Hepatocyte (in vitro differentiated cells): ENCODE measurements around the gene S1PR2.

Experiments
- EZH2 ChIP-seq: fragments of 200-600 bp; sonication (generic); IDR thresholded peaks from 2 replicates; pipeline ENCODE4 v1.6.1; 2016; ENCODE audit warnings: antibody characterized with exemption, mild to moderate bottlenecking, borderline replicate concordance
- EZH2phosphoT487 ChIP-seq: fragments of 200-600 bp; sonication (generic); IDR thresholded peaks from one replicate; pipeline ENCODE4 v1.6.1; 2018; ENCODE audit warnings: antibody characterized with exemption, mild to moderate bottlenecking, low read depth, moderate library complexity; ENCODE audit not compliant: unreplicated experiment, severe bottlenecking
- TF ChIP-seq, protein P1 (sequence below): fragments of 200-600 bp; sonication (generic); IDR thresholded peaks from 2 replicates; pipeline ENCODE4 v1.5.1; 2016; ENCODE audit warnings: antibody characterized with exemption, mild to moderate bottlenecking; ENCODE audit not compliant: poor library complexity

DNA sequence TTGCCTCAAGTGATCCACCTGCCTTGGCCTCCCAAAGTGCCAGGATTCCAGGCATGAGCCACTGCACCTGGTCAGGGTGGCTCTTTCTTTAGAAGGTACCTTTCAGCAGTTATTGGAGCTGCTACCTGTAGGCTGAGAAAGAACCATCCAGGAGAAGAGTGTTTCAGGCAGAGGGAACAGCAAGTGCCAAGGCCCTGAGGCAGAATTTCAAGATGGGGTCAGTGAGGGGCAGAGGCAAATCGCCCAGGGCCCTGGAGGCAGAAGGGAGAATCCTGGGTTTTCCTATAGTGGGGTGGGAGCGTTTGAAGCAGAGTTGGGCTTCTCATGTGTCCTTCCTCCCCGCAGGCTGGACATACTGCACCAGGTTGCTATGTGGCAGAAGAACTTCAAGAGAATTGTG is 23.1 kb upstream of the S1PR2 start:
- TF ChIP-seq, protein P1, sequence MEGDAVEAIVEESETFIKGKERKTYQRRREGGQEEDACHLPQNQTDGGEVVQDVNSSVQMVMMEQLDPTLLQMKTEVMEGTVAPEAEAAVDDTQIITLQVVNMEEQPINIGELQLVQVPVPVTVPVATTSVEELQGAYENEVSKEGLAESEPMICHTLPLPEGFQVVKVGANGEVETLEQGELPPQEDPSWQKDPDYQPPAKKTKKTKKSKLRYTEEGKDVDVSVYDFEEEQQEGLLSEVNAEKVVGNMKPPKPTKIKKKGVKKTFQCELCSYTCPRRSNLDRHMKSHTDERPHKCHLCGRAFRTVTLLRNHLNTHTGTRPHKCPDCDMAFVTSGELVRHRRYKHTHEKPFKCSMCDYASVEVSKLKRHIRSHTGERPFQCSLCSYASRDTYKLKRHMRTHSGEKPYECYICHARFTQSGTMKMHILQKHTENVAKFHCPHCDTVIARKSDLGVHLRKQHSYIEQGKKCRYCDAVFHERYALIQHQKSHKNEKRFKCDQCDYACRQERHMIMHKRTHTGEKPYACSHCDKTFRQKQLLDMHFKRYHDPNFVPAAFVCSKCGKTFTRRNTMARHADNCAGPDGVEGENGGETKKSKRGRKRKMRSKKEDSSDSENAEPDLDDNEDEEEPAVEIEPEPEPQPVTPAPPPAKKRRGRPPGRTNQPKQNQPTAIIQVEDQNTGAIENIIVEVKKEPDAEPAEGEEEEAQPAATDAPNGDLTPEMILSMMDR, result no peak
- TF ChIP-seq EZH2phosphoT487 (no peak), EZH2 (no peak)
